HG02938 (cell line): ENCODE results near the gene TSPEAR.

Experiments
- ATAC-seq: cut with Tn5 transposase; IDR thresholded peaks from one replicate; pipeline ENCODE4 v1.9.1; 2021; ENCODE audit warnings: mild to moderate bottlenecking, moderate library complexity; ENCODE audit not compliant: unreplicated experiment

The TSPEAR gene

DNA sequence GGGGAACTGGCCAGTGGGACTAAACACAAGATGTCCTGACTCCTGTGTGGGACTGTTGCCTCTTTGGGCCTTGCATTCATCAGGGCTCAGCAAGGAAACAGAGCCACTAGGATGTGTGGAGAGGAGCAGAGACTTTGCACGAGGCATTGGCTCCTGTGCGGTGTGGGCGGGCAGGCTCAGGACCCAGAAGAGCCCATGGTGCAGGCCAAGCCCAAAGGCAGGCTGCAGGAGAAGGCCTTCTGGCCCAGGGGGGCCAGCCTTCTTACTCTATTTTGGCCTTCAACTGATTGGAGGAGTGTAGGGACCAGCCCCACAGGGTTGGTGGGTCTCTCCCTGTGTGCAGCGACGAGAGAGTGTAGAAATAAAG is 232.6 kb downstream of the TSPEAR start:
- no peak for ATAC-seq

DNA sequence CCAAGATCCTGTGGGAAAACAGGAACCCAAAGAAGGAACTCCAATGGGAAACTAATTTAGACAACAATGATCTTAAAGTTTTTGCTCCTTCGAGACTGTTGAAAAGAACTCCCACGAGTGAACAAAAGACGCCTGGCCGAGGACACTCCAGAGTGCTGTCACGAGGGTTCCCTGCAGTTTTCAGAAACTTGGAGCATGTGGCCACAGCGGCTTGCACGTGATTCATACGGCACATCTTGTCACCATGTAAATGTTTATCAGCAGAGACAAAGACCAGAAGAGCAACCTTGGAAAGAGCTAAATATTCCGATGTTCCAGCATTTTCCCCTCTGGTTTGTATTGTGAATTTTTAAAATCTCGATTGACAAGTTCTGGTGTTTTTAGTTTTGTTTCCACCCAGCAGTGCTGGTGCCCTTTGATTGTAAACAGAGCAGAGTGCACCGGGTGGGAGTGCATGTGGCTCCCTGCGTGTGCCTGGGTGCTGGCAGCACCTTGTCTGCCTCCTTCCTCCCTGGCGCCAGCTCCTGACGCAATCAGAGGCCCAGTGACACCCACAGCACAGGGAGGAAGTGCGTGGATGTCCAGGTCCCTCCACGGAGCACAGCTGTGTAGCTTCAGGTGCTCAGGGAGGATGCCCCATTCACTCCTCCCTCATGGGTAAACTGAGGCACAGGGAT is 233.1 kb downstream of the TSPEAR start:
- ATAC-seq = no peak

DNA sequence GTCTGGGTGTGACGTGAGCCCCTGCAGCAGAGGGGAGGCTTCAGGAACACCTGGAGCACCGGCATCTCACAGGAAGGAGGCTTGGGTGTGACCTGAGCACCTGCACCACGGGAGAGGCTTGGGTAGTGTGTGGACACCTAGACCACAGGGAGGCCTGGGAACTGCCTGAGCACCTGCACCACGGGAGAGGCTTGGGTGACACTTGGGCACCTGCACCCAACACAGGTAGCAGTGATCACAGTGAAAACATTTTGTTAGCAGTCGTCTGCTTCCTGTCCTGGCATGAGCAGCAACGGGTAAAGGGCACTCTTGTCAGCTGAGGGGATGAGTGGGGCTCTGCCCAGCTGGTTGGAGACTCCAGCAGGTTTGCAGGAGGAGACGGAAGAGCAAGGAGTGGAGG is 233.7 kb downstream of the TSPEAR start:
- no peak for ATAC-seq

DNA sequence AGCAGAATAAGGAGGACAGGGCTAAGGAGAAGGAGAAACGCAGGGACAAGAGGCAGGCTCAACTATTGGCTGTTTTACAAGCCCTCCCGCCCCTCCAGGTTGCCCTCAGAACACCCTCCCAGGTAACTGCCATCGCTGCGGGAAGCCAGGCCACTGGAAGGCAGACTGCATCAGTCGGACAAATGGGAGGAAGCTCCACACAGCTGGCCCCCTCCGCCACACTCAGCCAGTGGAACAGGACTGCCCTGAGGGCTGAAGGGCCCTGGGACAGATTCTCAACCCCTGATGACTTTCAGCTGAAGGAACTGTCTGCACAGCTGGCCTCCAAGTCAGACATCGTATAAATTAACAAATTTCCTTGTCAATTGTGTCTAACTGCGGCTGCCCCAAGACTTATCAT is 234.2 kb downstream of the TSPEAR start:
- ATAC-seq = no peak

DNA sequence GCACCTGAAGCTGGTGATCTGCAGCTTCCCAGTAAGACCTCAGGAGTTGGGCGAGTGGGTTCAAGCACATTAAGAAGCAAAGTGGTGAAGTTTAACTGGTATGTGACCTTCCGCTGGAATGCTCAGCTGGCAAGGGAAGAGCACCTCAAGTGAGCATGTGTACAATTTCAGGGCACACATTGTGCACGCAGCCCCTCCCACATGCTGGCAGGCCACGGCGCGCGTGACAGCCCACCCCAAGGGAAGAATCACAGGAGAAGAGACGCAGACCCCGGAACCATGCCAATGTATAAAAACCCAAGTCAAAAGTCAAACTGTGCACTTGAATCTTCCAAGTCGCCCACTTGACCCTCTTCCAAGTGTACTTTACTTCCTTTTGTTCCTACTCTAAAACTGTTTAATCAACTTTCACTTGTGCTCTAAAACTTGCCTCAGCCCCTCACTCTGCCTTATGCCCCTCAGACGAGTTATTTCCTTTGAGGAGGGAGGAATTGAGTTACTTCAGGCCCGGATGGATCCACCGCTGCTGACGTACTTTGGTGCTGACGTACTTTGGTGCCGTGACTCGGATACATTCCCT is 236.0 kb downstream of the TSPEAR start:
- no peak for ATAC-seq

DNA sequence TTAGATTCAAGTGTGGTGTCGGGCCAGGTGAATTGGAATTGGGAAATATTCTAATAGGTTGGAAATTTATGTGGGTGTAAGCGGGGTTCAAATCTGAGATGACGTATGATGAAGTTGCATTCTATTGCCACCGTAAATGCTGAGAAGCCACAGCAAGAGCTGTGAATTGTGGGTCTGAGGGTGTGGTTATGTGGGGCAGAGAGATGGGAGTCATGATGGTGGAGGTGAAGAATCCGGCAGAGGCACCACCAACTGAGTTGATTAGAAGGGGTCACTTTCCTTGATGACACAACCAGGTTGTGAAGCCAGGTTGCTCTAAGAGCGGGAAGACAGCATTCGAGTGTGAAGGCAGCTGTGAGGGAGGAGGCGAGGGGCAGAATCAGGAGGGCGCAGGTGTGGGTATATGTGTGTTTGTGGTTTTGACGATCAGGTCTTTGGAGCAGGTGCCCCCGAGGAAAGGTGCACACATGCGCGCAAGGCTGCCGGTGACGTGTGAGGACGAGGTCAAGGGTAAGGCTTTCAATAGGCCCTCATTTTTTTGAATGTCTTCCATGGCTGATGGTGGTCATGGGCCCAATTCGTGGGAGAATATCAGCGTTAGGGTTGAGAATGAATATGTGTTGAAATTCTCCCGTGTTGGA is 237.3 kb downstream of the TSPEAR start:
- ATAC-seq = no peak

DNA sequence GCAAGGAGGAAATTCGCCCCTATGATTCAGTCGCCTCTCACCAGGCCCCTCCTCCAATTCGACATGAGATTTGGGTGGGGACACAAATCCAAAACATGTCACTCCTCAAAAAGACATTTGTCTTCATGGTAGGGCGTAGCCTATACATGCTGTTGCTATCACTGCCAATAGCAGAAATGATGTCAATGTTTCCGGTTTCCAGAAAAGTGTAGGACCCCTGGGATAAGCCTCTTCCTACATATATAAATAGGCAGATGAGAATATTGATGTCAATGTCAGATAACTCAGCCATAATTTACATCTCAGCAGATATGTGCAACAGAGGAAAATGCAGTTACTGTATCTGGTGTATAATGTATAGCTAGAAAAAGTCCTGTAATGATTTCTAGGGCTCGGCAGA is 239.4 kb downstream of the TSPEAR start:
- no peak for ATAC-seq

DNA sequence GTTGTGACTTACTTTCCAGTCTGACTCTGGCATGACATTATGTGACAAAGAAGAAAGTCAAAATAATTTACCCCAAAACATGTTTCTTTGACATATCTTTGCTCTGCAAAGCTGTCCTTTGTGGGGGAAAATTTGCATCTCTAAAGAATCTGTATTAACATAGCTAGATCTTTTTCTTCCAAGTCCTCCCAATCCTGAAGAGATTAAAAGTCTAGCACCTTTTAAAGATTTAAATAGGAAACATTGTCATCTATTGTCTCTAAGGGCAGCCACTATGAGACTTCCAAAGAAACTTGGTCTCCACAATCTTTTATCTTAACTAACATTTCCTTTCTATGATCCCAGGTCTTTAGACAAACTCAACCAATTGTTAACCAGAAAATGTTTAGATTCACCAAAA is 240.0 kb downstream of the TSPEAR start:
- no peak for ATAC-seq

DNA sequence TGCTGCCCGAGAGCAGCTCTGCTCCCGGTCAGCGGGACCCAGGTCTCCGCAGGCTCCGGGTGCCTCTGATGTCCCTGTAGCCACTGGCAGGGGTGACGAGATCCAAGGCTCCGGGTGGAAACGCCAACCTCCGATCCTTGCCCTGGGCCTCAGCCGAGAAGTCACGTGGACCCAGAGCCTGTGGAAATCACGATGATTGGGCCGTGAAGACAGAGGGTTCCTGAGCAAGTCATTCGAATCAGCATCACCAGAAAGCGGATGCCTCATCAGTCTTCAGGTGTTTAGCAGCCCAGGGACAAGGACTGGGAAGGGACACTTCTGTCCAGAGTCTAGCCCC is 243.5 kb downstream of the TSPEAR start:
- no peak for ATAC-seq

DNA sequence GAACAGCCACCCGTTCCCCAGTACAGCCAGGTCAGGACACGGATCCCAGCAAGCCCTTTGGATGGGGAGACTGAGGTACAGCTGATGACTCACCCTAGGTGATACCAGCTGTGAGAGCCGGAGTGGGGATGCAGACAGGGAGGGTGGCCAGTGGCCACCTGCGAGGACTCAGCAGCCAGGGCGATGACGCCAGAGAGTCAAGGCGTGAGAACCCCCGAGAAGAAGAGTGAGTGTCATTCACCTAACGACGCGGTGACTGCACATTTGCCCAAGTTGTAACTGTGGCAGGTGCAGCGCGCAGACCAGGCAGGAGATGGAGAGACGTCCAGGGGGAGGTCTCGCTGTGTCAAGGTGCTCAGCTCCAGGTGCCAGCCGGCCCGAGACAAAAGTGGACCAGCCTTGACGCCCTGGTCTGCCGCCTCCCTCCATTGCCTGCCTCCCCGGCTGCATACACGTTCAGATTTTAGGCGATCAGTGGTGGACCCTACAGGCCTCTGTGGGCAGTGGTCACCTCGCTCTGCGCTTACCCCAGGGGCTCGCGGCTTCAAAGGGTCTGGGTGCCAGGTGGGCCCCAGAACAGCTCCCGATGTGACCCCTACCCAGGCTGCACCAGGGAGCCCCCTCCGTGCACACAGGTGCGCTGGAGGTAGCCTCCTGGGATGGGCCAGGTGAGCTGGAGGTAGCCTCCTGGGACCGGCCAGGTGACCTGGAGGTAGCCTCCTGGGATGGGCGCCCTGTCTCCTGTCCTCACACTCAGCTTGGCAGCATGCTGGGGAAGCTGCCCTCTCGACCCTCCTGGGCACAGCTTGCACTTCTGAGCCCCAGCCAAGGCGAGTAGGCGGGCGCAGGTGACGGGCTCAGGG is 244.1 kb downstream of the TSPEAR start:
- ATAC-seq = no peak

DNA sequence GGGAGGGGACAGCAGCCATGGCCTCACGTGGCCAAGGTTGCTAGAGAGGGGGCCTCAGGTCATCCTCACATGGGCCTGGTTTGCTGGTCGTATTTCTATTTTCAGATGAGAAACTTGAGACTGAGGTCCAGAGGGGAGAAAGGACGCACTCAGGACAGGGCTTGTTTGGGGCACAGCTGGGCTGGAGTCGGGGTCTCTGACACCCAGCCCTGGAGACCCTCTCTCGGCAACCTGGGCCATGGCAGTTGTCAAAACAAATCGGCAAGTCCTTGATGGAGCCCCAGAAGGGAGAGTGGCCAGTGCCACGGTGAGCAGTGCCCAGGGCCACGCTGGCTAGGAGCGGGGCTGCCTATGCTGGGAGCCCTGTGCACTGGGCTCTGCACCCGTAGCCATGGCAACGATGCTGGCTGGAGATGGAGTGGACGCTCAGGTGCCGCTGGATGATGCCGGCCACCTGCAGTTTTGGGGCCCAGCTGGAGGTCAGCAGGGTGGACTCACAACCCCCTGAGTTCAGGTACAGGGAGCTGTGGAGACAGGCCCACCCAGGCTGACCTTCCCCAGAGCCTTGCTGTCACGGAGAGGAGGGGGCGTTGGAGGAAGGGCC is 244.9 kb downstream of the TSPEAR start:
- no peak for ATAC-seq

DNA sequence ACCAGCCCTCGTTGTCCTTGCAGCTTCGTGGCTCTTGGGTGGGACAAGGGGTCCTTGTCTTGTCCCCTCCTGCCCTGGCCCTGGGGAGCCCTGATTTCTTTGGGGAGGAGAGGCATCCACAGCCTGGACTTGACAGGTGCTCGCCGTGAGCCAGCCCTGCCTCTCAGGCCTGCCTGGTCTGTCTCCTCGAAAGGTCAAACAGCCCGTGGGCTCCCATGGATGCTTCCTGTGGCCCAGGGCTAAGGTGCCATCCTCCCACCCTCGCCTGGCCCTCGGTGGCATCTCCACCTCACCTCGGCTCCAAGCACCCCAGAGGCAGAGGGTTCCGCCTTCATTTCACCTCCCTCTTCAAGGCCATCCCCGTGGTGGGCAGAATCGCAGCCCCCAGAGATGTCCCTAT is 247.0 kb downstream of the TSPEAR start:
- no peak for ATAC-seq

DNA sequence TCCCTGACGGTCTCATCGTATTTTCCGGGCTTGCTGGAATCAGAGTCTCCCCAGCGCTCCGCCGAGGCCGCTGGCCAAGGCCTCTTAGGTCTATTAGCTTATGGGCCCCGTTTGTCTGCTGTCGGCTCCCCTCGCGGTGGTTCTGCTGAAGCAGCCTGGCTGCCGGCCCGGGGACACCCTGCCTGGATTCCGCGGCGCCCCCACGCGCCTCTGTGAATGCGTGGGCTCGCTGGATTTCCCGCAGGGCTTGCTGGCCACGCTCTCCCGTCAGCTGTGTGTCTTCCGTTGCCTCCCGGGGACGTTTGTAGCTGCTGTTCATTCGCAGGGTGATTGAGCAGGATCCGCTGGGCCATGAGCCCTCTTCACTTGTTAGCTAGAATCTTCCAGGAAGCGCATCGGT is 247.6 kb downstream of the TSPEAR start:
- no peak for ATAC-seq

DNA sequence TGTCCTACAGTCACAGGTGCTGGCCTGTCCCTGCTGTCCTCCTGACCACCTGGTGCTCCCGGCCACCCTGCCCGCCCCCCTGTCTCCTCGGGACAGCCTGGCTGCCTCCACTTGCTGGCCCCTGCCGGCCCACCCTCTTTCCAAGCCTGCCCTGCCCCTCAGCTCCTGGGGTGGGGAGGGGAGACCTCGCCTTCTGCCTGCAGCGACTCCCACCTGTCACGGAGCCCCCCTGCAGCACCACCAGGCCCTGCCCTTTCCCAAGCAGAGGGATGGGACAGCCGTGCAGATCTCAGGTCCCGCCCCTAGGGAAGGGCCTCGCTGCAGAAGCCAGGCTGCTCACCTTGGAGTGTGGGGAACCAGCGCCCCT is 248.6 kb downstream of the TSPEAR start:
- ATAC-seq = no peak

DNA sequence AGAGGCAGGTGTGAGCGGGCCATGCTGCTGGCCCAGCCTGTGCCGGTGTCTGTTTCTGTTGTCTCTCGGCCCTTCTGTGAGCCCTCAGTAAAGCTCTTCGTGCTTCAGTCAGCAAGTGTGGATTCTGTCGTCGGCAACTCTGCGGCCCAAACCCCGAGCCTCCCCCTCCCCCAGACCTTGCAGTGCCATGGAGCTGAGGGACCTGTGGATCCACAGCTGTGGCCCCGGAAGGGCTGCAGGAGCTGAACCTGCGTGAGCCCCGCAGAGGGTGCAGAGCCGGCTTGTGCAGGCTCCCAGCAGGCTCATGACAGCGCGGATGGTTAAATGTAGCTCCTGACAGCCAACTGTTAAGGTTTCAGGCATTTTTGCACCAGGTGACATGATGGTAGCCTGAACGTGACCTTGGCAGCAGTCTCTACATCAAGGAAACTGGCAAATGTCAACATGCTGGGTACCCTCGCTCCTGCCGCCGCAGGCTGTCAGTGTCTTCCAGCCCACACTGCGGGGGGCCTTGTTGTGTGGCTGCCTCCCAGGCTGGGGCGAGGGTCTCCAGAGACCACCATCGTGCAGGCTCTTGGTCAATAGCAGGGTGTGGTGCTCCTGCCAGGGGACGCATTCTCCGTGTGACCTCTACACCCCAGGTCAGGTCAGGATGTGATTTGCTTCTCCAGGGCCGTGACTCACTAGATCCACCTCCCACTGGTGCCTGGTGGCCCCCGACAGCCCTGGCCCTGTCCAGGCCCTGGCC is 249.1 kb downstream of the TSPEAR start:
- no peak for ATAC-seq

DNA sequence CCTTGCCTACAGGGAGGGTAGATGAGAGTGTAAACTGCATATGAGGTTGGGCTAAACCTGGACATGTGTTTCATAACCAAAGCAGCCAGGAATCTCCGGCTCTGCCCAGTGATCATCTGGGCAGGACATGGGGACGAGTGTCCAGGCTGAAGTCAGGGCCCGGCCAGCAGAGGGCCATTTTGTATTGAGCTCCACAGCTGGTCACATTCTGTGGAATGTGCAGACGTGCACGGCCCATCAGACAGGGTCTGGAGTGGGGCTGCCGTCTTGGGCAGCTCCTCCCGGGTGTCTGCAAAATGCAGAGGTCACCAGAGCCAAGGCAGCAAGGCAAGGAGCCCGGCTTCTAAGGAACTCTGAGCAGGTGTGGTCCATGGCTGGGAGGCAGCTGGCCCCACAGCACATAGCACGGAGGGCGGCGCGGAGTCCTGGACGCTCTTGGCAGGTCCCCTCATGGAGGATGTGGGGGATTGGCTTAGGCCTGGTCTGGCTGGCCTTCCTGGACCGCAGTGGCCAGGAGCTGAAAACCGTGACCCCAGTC is 249.8 kb downstream of the TSPEAR start:
- no peak for ATAC-seq

DNA sequence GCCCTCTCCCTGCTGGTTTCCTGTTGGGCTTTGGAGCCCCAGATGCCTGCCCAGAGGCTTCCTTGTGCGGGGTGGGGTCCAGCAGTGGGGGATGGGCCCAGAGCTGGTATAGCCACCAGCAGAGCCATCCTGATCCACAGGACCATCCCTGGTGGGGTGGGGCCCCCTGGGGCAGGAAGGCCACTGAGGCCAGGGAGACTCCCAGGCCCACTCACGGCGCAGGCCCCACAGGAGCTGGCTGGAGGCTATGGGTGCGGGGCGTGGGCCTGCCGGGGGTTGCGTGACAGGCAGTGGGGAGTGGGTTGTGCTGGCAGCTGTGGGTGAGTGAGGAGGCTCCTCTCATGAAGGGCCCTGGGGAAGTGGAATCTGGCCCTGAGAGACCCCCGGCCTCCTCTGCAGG is 250.4 kb downstream of the TSPEAR start:
- no peak for ATAC-seq

DNA sequence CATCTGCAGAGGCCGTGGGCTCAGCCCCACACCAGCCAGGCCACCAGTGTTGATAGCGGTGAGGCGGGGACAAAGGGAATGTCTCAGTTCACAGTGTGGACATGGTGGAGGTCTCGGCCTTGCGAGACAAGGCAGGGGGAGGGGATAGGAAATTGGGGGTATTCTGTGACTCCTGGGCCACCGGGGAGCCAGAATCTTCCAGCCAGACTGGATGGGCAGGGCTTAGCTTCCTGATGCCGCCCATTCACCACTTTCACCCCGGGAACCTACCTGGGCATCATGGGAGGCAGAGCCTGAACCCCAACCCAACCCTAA is 251.0 kb downstream of the TSPEAR start:
- no peak for ATAC-seq

DNA sequence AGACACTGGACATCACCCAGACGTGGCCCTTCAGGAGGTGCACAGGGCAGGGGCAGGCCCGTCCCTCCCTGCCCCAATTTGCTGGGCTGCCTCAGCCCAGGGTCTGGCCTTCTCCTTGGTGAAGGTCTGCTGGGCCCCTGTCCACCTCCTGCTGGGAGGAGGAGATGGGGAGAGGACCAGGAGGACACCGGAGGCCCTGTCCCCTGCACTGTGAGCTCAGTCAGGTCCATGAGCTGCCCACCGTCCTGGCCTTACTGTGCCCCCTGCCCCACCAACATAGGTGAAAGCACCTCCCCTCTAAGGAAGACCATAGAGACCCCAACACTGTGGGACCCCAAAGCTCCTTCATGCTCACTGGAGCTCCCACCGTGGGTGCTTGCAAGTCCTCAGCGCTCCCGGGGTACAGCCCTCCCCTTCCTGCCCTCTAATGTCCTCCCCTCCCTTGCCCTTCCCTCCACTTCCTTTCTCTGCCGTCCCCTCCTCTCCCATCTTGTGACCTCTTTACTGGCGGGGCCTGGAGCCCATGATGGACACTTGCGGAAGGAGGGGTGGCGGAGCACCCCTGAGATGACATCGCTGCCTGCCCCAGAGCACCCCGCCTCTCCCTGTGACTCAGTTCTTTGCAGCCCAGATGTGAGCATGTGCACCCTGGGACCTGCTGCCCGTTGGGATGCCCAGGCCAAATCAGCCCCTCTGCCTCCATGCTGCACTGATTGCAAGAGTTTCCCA is 251.5 kb downstream of the TSPEAR start:
- ATAC-seq = no peak
